ENCODE results near the gene NOX5.

NOX5 gene

GRCh38 chr15:68994981-68995761 lies 19.3 kb upstream of the NOX5 start:
- Histone ChIP-seq H2AFZ (ENCODE audit: low read depth, low read length) (no peak overlapping the region), H3K4me2 (ENCODE audit: low read length) (no peak overlapping the region), H3K9ac (ENCODE audit: low read length) (no peak overlapping the region), H3K9me3 (ENCODE audit: insufficient read depth, low read length) (no peaks in the 10 kb centered on the region), H3K27me3 (ENCODE audit: low read depth, low read length) (peaks cover 6% of the 10 kb centered on the region; the same call in 1 of the 2 replicates), H3K36me3 (replicated peaks; ENCODE audit: low read depth, low read length) (no peaks in the 10 kb centered on the region), H3K4me1 (ENCODE audit: low read length) (no peaks in the 10 kb centered on the region), H4K20me1 (ENCODE audit: insufficient read depth, low read length) (no peaks in the 10 kb centered on the region), H3K4me3 (ENCODE audit: low read length) (no peak overlapping the region), H3K79me2 (ENCODE audit: low read length) (no peaks in the 10 kb centered on the region), H3K27ac (ENCODE audit: low read length) (no peak overlapping the region)
- no peak for TF ChIP-seq EZH2phosphoT487 (IDR thresholded peaks at IDR 0.05; ENCODE audit: low read depth)
- TF ChIP-seq CTCF (IDR thresholded peaks at IDR 0.05; ENCODE audit: low read depth, low read length): no peak

DNA sequence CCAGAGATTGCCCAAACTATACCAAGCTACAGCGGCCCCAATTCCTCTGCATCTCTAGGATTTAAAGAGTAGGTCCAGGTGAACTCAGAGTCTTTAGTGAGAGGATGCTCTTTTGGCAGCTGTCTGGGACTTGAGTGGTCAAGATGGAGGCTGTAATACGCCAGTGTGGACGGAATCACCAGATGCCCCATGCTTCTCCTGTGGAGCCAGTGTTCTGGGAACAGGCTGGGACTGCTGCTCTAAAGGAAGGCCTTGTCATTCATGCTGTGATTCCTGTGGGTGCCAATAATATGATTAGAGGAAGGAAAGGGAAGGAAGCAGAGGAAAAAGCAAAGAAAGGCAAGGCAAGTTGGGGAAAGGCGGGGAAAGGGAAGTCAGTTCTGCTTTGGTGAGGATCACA lies 17.4 kb upstream of the NOX5 start:
- H3K4me1 ChIP-seq (ENCODE audit: low read length): no peaks in the 10 kb centered on the region
- H3K4me3 ChIP-seq (ENCODE audit: low read length): no peak overlapping the region
- H3K9ac ChIP-seq (ENCODE audit: low read length): no peak overlapping the region
- H3K27ac ChIP-seq (ENCODE audit: low read length): no peak overlapping the region
- no peak for TF ChIP-seq EZH2phosphoT487 (IDR thresholded peaks at IDR 0.05; ENCODE audit: low read depth)
- no peak for TF ChIP-seq CTCF (IDR thresholded peaks at IDR 0.05; ENCODE audit: low read depth, low read length)
- no peaks in the 10 kb centered on the region for H3K79me2 ChIP-seq (ENCODE audit: low read length)
- H4K20me1 ChIP-seq (ENCODE audit: insufficient read depth, low read length): no peaks in the 10 kb centered on the region
- H3K36me3 ChIP-seq (replicated peaks; ENCODE audit: low read depth, low read length): no peaks in the 10 kb centered on the region
- H3K9me3 ChIP-seq (ENCODE audit: insufficient read depth, low read length): no peaks in the 10 kb centered on the region
- H2AFZ ChIP-seq (ENCODE audit: low read depth, low read length): no peak overlapping the region
- peaks cover 16% of the 10 kb centered on the region; the same call in 1 of the 2 replicates for H3K27me3 ChIP-seq (ENCODE audit: low read depth, low read length)
- H3K4me2 ChIP-seq (ENCODE audit: low read length): no peak overlapping the region

GRCh38 chr15:68997930-68998777 lies 16.3 kb upstream of the NOX5 start:
- Histone ChIP-seq H3K79me2 (ENCODE audit: low read length) (no peaks in the 10 kb centered on the region), H3K4me1 (ENCODE audit: low read length) (no peaks in the 10 kb centered on the region), H3K9ac (ENCODE audit: low read length) (no peak overlapping the region), H3K27ac (ENCODE audit: low read length) (no peak overlapping the region), H3K4me3 (ENCODE audit: low read length) (no peak overlapping the region), H3K36me3 (replicated peaks; ENCODE audit: low read depth, low read length) (no peaks in the 10 kb centered on the region), H3K27me3 (ENCODE audit: low read depth, low read length) (peaks cover 16% of the 10 kb centered on the region; the same call in 1 of the 2 replicates), H3K9me3 (ENCODE audit: insufficient read depth, low read length) (no peaks in the 10 kb centered on the region), H3K4me2 (ENCODE audit: low read length) (no peak overlapping the region), H4K20me1 (ENCODE audit: insufficient read depth, low read length) (no peaks in the 10 kb centered on the region), H2AFZ (ENCODE audit: low read depth, low read length) (no peak overlapping the region)
- TF ChIP-seq EZH2phosphoT487 (IDR thresholded peaks at IDR 0.05; ENCODE audit: low read depth) (no peak), CTCF (IDR thresholded peaks at IDR 0.05; ENCODE audit: low read depth, low read length) (no peak)

DNA sequence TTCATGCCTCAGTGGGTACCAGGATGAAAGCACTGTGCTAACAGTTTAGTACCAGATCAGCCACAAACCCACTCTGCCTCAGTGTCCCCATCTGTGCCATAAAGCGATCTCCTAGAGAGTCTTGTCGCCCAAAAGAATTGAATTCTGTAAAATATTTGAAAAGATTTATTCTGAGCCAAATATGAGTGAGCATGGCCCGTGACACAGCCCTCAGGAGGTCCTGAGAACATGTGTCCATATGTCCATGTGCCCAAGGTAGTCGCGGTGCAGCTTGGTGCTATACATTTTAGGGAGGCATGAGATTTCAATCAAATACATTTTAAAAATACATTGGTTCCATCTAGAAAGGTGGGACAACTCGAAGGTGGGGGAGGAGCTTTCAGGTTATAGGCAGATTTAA lies 15.4 kb upstream of the NOX5 start:
- H3K9me3 ChIP-seq (ENCODE audit: insufficient read depth, low read length): no peaks in the 10 kb centered on the region
- TF ChIP-seq CTCF (IDR thresholded peaks at IDR 0.05; ENCODE audit: low read depth, low read length) (no peak), EZH2phosphoT487 (IDR thresholded peaks at IDR 0.05; ENCODE audit: low read depth) (no peak)
- no peaks in the 10 kb centered on the region for H4K20me1 ChIP-seq (ENCODE audit: insufficient read depth, low read length)
- H3K9ac ChIP-seq (ENCODE audit: low read length): no peak overlapping the region
- no peak overlapping the region for H3K4me3 ChIP-seq (ENCODE audit: low read length)
- H3K27me3 ChIP-seq (ENCODE audit: low read depth, low read length): peaks cover 16% of the 10 kb centered on the region; the same call in 1 of the 2 replicates
- H2AFZ ChIP-seq (ENCODE audit: low read depth, low read length): no peak overlapping the region
- H3K36me3 ChIP-seq (replicated peaks; ENCODE audit: low read depth, low read length): no peaks in the 10 kb centered on the region
- no peaks in the 10 kb centered on the region for H3K4me1 ChIP-seq (ENCODE audit: low read length)
- no peak overlapping the region for H3K4me2 ChIP-seq (ENCODE audit: low read length)
- no peak overlapping the region for H3K27ac ChIP-seq (ENCODE audit: low read length)
- H3K79me2 ChIP-seq (ENCODE audit: low read length): no peaks in the 10 kb centered on the region
